H54 (cell line): Measurements from ENCODE around the gene LRFN2.

ENCODE experiments used
- DNase-seq: peaks from one replicate; pipeline ENCODE4 v3.0.0; 2011; ENCODE audit warnings: low spot score, mixed read lengths; ENCODE audit not compliant: insufficient read length
- FAIRE-seq: peaks from 3 replicates; lab custom pipeline; 2011; peaks lifted over from hg19 to GRCh38; lab: Jason Lieb, UNC
- POLR2A ChIP-seq: IDR thresholded peaks from 2 replicates; pipeline ENCODE4 v1.6.1; 2011; ENCODE audit warnings: low read depth, mild to moderate bottlenecking, low read length

Gene LRFN2

DNA sequence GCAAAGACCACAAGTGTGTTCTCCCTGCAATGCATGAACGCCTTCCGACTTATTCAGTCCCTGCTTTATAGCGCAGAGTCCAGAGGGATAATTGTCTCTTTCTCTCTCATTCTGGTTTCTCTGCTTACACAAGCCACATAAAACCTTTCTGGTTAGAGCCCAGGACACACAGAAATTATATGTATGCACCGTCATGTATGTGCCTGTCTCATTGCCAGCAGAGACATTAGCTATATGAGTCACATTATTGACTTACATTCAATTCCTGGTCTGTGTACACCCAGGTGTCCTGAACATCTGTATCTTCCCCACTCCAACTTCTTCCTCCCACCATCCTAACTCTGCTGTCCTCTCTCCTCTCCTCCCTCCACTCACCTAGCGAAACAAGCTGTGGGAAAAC is 44.0 kb downstream of the LRFN2 start:
- no peak for TF ChIP-seq POLR2A
- FAIRE-seq: no peak
- DNase-seq: no peak

DNA sequence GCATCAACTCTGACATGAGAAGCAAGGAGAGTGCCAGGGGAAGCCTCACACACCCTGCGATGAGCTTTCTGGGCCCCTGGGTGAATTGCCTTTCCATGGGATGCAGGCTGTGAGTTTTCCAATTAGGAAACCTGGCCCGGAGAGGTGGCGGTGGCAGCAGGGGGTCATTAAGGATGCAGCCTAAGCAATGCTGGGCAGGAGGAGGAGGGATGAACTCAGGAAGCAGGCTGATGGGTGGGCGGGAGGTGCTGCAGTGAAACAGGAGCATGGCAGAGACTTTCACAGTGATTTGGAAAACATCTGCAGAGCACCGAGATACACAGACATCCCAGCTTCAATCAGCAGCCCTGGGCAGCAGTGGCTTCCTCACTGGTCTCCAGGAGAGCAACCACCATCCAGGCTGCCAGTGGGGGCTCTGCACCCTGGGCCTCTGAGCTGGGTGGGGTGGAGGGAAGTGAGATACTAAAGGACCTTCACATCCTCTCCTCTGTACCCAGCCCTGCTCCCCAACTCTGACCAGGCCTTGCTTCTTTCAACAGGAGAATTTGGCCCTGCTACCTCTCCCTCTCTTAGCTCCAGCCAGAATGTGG is 44.9 kb downstream of the LRFN2 start:
- FAIRE-seq (no peak), DNase-seq (no peak)
- TF ChIP-seq POLR2A: no peak

DNA sequence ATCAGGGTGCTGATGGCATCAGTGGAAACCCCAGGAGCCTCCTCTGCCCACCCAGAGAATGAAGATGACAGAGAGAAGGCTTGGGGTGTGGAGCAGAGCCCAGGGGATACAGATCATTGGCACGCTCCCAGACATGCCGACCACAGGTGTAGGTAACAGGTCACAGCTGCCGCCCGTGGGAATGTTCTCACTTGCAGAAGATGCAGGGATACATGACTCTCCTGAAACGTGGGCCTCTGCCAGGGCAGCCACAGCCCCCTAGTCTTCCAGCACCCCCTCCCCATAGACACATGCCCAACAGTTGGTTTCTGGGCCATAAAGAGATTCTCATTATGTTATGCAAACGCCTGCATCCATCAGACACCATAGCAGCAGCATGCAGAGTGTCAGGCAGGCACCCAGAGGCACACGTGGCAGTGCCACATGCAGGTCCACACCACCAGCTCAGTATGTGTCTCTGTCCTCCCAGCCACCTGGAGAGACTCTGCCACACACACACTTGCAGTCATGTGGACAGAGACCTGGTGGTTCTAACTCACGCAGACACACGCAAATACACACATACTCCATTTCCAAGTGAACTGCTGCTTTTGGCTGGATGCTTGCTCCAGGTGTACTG is 45.5 kb downstream of the LRFN2 start:
- FAIRE-seq (no peak), DNase-seq (no peak)
- no peak for TF ChIP-seq POLR2A

DNA sequence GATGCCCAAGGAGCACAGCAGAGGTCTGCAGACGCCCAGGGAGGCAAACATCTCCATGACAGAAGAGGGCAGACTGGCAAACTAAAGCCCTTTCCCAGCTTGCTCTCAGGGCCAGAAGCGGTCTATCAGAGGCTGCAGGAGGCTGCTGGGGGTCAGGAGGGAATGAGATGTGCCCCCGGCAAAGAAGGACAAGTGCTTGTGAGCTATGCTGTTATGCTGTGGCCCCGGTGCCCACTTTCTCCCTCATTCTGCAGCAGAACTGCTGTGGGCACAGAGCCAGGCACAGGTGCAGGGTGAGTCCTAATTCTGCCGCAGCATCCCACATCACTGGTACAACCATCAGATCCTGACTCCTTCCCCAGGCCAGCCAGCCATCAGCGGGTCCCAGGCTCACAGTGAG is 46.4 kb downstream of the LRFN2 start:
- no peak for DNase-seq
- no peak for TF ChIP-seq POLR2A
- FAIRE-seq: no peak

DNA sequence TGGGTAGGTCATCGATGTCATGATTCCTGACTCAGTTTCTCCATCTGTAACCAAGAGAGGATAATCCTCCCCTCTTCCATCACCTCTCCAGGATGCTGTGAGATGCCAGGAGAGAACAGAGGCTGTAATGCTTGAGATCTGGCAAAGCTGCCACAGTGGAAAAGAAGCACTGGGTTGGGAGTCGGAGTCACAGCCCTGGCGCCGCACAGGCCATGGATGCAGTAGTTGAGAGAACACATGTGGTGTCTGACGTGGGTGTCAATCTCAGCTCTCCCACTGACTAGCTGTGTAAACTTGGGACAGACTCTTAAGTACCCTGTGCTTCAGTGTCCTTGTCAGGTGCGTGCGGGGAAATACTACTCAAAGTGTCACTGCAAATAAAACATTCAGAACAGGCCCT is 47.3 kb downstream of the LRFN2 start:
- DNase-seq (no peak), FAIRE-seq (no peak)
- no peak for TF ChIP-seq POLR2A

DNA sequence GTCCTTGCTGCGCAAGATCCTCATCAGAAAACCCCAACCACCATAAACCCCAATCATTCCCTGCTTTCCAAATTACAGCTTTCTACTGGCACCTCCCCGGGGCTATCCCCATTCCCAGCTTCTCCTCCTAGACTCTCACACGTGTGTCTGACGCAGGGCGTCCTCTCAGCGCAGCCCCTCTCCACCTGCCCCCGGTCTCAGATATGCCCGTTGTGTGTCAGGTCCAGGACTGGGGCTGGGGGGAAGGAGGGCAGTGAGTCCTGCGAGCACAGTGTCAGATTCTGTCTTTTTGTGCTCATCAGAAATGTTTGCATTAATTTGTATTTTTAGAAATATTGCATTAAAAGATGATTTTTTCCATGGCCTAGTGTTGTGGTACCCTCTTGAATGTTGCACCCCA is 48.6 kb downstream of the LRFN2 start:
- FAIRE-seq: no peak

DNA sequence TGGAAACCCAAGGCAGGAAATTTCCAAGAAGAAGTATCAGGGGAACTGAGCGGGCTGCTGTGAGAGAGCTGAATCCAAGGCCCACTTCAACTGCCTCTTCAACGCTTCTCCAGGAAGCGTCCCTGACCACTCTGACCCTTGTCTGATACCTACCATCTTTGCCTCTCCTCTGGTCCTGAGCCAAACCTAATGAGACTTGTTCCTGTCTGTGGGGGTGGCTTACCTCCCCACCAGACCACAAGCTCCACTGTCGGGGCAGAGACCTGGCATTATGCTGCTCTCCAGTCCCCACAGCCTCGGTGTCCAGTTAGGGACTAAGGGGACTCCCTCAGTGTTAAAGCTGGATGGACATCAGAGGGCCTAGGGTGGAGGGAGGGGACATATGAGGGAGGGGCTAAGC is 49.7 kb downstream of the LRFN2 start:
- TF ChIP-seq POLR2A: no peak
- DNase-seq (no peak), FAIRE-seq (no peak)

More for the DNA sequence above, 48.6 kb downstream of the LRFN2 start:
- no peak for DNase-seq
- no peak for TF ChIP-seq POLR2A

DNA sequence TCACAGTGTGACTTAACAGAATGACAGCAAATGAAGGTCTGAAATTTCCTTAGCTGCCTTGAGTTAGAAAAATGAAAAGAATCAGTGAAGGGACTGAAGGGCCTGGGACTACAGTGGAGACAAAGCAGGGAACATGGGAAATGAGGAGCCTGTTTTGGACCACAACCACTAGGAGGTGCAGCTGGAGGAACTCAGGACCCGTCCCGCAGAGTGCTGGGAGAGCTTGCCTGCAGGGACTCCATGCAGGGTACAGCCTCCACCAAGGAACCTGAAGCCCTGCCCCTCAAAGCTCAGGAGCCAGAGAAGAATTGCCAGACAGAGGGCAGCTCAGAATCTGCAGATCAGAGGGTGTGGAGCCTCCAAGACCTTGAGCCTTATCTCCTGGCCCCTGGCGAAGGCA is 50.7 kb downstream of the LRFN2 start:
- FAIRE-seq (no peak), DNase-seq (no peak)
- TF ChIP-seq POLR2A: no peak

DNA sequence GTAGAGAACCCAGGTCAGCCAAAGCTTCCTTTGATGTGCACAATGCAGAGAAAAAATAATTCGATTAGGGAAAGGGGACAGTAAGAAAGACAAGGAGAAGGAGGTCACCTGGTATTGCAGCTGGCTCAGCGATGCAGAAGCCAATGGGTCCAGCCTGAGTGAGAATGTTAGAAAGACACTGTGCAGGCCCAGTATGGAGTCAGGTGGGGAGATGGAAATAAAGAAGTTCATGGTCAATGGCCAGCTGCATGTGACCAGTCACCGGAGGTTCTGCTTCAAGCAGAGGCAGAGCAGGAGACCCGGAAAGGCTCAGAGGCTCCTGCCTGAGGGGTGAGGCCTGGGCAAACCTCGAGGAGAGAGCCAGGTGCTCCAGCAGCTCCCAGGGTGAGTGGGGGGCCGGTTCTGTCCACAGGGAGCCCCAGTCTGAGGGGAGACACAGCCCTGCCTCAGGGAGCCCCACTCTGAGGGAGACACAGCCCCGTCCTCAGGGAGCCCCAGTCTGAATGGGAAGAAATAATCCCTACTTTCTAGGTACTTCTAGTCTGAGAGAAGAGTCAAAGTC is 51.3 kb downstream of the LRFN2 start:
- no peak for FAIRE-seq
- TF ChIP-seq POLR2A: no peak
- DNase-seq: no peak

DNA sequence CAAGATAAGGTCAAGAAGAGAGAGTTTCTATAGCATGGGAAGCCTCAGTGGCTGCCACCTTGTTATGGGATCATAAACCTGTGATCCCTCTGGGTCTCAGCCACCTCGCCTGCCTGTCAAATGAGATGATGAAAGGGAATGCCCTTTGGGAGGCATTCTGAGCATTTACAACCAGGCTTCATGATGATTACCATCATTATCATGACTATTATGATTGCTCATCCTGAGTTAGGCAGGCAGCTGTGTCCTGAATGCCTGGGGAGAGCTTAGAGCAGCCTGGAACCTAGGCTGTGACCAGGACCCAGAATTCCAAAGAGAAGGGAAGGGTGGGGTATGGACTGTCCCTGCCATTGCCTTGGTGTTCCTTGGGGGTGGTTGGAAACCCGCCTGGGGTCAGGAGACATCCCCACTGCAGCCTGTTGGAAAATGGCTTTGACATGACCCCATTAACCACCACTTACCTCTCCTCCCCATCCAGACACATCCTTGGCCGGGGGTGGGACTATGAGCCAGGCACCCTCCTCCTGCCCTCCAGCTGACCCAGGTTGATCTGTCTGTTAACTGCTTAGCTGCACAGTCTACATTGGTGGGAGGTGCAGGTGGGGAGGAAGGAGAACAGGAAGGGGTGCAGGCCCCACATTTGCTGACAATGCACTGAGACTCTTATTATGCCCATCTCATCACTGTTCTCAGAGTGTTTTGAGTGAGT is 51.9 kb downstream of the LRFN2 start:
- TF ChIP-seq POLR2A: no peak
- FAIRE-seq: no peak
- no peak for DNase-seq

DNA sequence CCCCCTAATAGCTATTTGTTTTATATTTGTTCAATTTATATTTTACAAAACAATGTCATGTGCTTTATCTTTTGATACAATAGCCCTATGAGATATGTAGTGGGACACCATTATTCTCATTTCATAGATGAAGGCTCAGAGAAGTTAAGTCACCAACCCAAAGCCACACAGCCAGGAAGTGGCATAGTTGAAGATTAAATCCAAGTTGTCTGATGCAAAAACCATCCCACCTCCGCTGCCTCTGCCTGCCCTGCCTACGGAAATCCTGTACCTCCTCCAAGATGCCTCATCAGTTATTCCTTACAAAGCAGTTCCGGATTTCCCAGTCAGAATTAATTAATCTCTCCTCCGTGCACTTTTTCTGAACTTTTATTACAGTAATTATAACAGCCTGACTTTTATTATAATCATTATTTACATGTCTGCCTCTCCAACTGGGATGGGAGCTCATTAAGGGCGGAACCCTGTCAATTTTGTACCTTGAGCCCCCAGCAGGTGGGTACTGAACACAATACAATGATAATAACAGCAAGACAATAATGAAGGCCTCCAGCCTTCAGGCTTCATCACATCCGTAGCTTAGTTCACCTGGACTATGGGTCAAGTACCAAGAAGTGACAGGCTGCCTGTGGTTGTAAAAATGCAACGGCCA is 54.7 kb downstream of the LRFN2 start:
- no peak for FAIRE-seq

DNA sequence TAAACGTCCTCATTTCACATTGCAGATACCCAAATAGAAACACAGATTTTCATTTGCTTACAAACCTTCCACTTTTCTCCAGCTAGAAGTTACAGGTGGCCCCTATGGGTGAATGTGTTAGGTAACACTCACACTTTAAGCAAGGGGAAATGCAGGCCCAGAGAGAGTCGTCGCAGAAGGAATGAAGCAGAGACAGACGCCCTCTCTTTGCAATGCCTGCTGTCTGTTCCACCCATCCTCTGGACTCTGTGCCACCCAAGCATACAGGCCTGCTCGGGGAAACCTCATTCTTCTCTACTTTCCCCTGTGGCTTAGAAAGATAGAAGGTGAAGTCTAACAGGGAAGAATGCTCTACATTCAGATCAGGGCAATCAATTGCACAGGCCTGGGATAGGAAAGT is 57.2 kb downstream of the LRFN2 start:
- no peak for TF ChIP-seq POLR2A
- FAIRE-seq (no peak), DNase-seq (no peak)

More for the DNA sequence above, 54.7 kb downstream of the LRFN2 start:
- DNase-seq: no peak
- TF ChIP-seq POLR2A: no peak

DNA sequence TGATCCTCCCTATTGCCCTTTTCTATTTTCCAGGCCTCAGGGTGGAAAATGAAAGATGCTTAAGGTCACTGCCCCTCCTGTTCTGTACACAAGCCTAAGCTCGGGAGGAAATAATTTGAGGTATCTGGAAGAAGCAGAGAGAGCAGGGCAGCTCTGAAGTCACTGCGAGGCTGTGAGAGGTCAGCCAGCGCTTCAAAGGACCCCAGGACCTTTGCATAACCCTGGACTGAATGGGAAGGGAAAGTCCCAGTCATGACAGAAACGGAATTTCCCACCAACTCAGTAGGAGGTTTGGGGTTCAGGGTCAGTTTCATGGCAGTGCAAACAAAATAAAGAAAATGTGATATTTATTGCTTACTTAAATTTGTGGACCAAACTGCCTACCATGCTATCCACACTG is 58.1 kb downstream of the LRFN2 start:
- FAIRE-seq (no peak), DNase-seq (no peak)
- no peak for TF ChIP-seq POLR2A

DNA sequence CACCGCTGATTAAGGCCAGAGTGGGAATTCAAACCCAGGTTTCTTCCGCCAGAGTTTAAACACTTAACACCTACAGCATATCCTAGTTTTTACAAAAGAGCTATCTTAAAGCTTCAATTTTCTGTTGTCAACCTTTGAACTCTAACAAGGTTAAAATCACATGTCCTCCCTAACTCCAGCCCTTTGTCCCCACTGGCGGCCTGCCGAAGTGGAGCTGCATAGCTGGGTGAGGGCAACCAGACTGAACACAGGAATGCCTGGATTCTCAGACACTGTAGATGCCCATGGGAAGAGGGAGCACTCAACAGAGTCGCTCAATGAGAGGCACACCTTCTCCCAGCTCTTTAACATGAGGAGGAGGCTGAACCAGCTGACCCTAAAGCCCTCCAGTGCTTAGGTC is 59.1 kb downstream of the LRFN2 start:
- TF ChIP-seq POLR2A: no peak
- FAIRE-seq (no peak), DNase-seq (no peak)
